Keratinocyte (primary cell): ENCODE data around the gene SUFU. TPM values are rescaled to one million over a fixed set of nuclear protein-coding genes. Genes with fewer than 3 reads are reported as not detected.

Experiments used
- DNase-seq: peaks from one replicate; pipeline ENCODE4 v3.0.0-alpha.2; 2011; ENCODE audit warnings: low read depth, missing footprints, low spot score
- FAIRE-seq: peaks from 2 replicates; lab custom pipeline; 2011; peaks lifted over from hg19 to GRCh38; lab: Jason Lieb, UNC
- H2AFZ ChIP-seq: 2 replicates; pipeline ENCODE4 v1.6.0; 2012; ENCODE audit warnings: low read length, control low read depth, inconsistent platforms; ENCODE audit not compliant: control insufficient read depth
- H3K27ac ChIP-seq: 2 replicates; pipeline ENCODE4 v1.5.1; 2011; ENCODE audit warnings: low read length; ENCODE audit not compliant: control insufficient read depth, insufficient read depth
- H3K27me3 ChIP-seq: 3 replicates; pipeline ENCODE4 v1.6.0; 2011; ENCODE audit warnings: low read length; ENCODE audit not compliant: control insufficient read depth, insufficient read depth; ENCODE audit errors: extremely low read depth
- H3K36me3 ChIP-seq, 2 experiments: 2 replicates in 1 of 2; 3 replicates in 1 of 2; pipeline ENCODE4 v1.5.1; 2011; ENCODE audit warnings: low read length in 2 of 2, mild to moderate bottlenecking in 1 of 2; ENCODE audit not compliant: control insufficient read depth in 2 of 2, insufficient read depth in 2 of 2; ENCODE audit errors: extremely low read depth in 1 of 2
- H3K4me1 ChIP-seq: 3 replicates; pipeline ENCODE4 v1.5.1; 2011; ENCODE audit warnings: low read length; ENCODE audit not compliant: control insufficient read depth, insufficient read depth; ENCODE audit errors: extremely low read depth
- H3K4me2 ChIP-seq: 3 replicates; pipeline ENCODE4 v1.6.0; 2011; ENCODE audit warnings: low read depth, low read length; ENCODE audit not compliant: control insufficient read depth, insufficient read depth; ENCODE audit errors: extremely low read depth
- H3K4me3 ChIP-seq, 3 experiments: fragments of 200-600 bp in 1 of 3; sonication (generic) in 1 of 3; 2 replicates in 2 of 3; 3 replicates in 1 of 3; pipeline ENCODE4 v1.5.1; 2011 to 2016; ENCODE audit warnings: low read length in 3 of 3, mild to moderate bottlenecking in 3 of 3, control low read depth in 2 of 3, inconsistent platforms in 1 of 3, low read depth in 1 of 3, mixed read lengths in 1 of 3, mixed run types in 1 of 3, moderate library complexity in 1 of 3; ENCODE audit not compliant: control insufficient read depth in 2 of 3, insufficient read depth in 2 of 3; ENCODE audit errors: extremely low read depth in 1 of 3
- H3K79me2 ChIP-seq: 2 replicates; pipeline ENCODE4 v1.6.0; 2012; ENCODE audit warnings: low read length; ENCODE audit not compliant: control insufficient read depth, insufficient read depth
- H3K9ac ChIP-seq: 3 replicates; pipeline ENCODE4 v1.6.0; 2011; ENCODE audit warnings: low read length; ENCODE audit not compliant: control insufficient read depth, insufficient read depth; ENCODE audit errors: extremely low read depth
- H3K9me1 ChIP-seq: 3 replicates; pipeline ENCODE4 v1.6.0; 2011; ENCODE audit warnings: low read length; ENCODE audit not compliant: control insufficient read depth, insufficient read depth; ENCODE audit errors: extremely low read depth
- H3K9me3 ChIP-seq: 2 replicates; pipeline ENCODE4 v1.5.1; 2012; ENCODE audit warnings: low read depth, low read length; ENCODE audit not compliant: control insufficient read depth
- H4K20me1 ChIP-seq: 3 replicates; pipeline ENCODE4 v1.6.0; 2011; ENCODE audit warnings: low read length; ENCODE audit not compliant: control insufficient read depth, insufficient read depth; ENCODE audit errors: extremely low read depth
- CTCF ChIP-seq, 3 experiments: IDR thresholded peaks in 1 of 3; conservative IDR thresholded peaks in 1 of 3; optimal IDR thresholded peaks in 1 of 3; 2 replicates in 2 of 3; 3 replicates in 1 of 3; pipeline versions ENCODE3 to v1.5.1; 2011; ENCODE audit warnings: low read length in 3 of 3, mild to moderate bottlenecking in 3 of 3, moderate library complexity in 2 of 3, control low read depth in 1 of 3, inconsistent platforms in 1 of 3; ENCODE audit not compliant: insufficient read depth in 2 of 3; ENCODE audit errors: extremely low read depth in 1 of 3
- EZH2 ChIP-seq: IDR thresholded peaks from one replicate; pipeline ENCODE4 v1.6.1; 2012; ENCODE audit warnings: inconsistent platforms, mild to moderate bottlenecking, low read length, moderate library complexity
- dilution Hi-C: fragments of 300-500 bp; cut with MboI; formaldehyde crosslinking; loops from one replicate; pipeline ENCODE4 v1.7.0; 2020; ENCODE audit warnings: low sequenced_read_pairs; ENCODE audit not compliant: extremely low pct_ligation_motif_present
- polyA plus RNA-seq, 5 experiments: library from polyadenylated mRNA; depleted of rRNA in 3 of 5; stranded (reverse) in 3 of 5; stranded (forward) in 1 of 5; unstranded in 1 of 5; fragments of >200 nt; gene quantifications; 1 replicate in 1 of 5; 2 replicates in 3 of 5; 3 replicates in 1 of 5; pipeline versions ENCODE4 v1.2.1 to v1.2.3, GENCODE V29; 2011 to 2012; ENCODE audit warnings: missing spikeins in 2 of 5, low read depth in 1 of 5, low replicate concordance in 1 of 5

SUFU gene
- polyA plus RNA-seq, 1 donor (not counting 4 experiments of a cell fraction or from before 2014, with no cell fraction given): 3.7 TPM

GRCh38 chr10:102507521-102507920 is 3.7 kb downstream of the SUFU start:
- Histone ChIP-seq H3K9me1 (peaks cover 4% of the 10 kb centered on the region), H3K4me1 (peaks cover 17% of the 10 kb centered on the region), H3K4me2 (no peak overlapping the region), H4K20me1 (no peaks in the 10 kb centered on the region), H2AFZ (no peak overlapping the region), H3K27ac (no peak overlapping the region), H3K36me3 (peaks cover 0 to 8% of the 10 kb centered on the region in 2 experiments), H3K9me3 (no peaks in the 10 kb centered on the region), H3K27me3 (no peaks in the 10 kb centered on the region), H3K79me2 (peaks cover 27% of the 10 kb centered on the region), H3K4me3 (no peak overlapping the region), H3K9ac (no peak overlapping the region)
- FAIRE-seq (no peak), DNase-seq (no peak)
- dilution Hi-C loops: loop anchor here (10.0 kb wide), 1 partner anchor 67 kb away; no protein-coding TSS in a partner anchor
- no peak for TF ChIP-seq EZH2
- TF ChIP-seq CTCF (optimal IDR thresholded peaks at IDR 0.05 in 1 of 3, IDR thresholded peaks at IDR 0.05 in 1 of 3, conservative IDR thresholded peaks at IDR 0.05 in 1 of 3; ENCODE audit: extremely low read depth in 1 of 3, insufficient read depth in 2 of 3, low read length in 3 of 3): no peak

GRCh38 chr10:102508506-102508905 is 4.7 kb downstream of the SUFU start:
- H3K4me2 ChIP-seq: no peak overlapping the region
- no peaks in the 10 kb centered on the region for H3K27me3 ChIP-seq
- H3K9me3 ChIP-seq: no peaks in the 10 kb centered on the region
- peaks cover 4% of the 10 kb centered on the region for H3K9me1 ChIP-seq
- H4K20me1 ChIP-seq: no peaks in the 10 kb centered on the region
- H2AFZ ChIP-seq: no peak overlapping the region
- peaks cover 27% of the 10 kb centered on the region for H3K79me2 ChIP-seq
- peaks cover 11% of the 10 kb centered on the region for H3K4me1 ChIP-seq
- dilution Hi-C loops: loop anchor here (10.0 kb wide), 1 partner anchor 66 kb away; no protein-coding TSS in a partner anchor
- TF ChIP-seq CTCF (optimal IDR thresholded peaks at IDR 0.05 in 1 of 3, IDR thresholded peaks at IDR 0.05 in 1 of 3, conservative IDR thresholded peaks at IDR 0.05 in 1 of 3; ENCODE audit: extremely low read depth in 1 of 3, insufficient read depth in 2 of 3, low read length in 3 of 3) (no peak), EZH2 (no peak)
- H3K9ac ChIP-seq: no peak overlapping the region
- H3K36me3 ChIP-seq: peaks cover 0 to 9% of the 10 kb centered on the region in 2 experiments
- DNase-seq: no peak
- no peak for FAIRE-seq
- H3K27ac ChIP-seq: no peak overlapping the region
- no peak overlapping the region for H3K4me3 ChIP-seq
